Measurements from ENCODE around the gene MIA3. TPM values are rescaled to one million over a fixed set of nuclear protein-coding genes. Genes with fewer than 3 reads are reported as not detected.

MIA3 gene
- total RNA-seq, 1 donor from 2014 or later = 96.4 TPM

- H3K27me3 Mint-ChIP-seq (ENCODE audit: low read depth) = no peaks in the 10 kb centered on the region
- peaks cover 7% of the 10 kb centered on the region for H3K36me3 Mint-ChIP-seq (ENCODE audit: low read depth)
- peaks cover 18% of the 10 kb centered on the region for H3K4me1 Mint-ChIP-seq (ENCODE audit: low read depth)
- no peak overlapping the region for H3K4me3 Mint-ChIP-seq (ENCODE audit: unreplicated experiment)
- H3K27ac Mint-ChIP-seq (ENCODE audit: unreplicated experiment) = no peak overlapping the region
- H3K9me3 Mint-ChIP-seq (ENCODE audit: low read depth) = no peaks in the 10 kb centered on the region
- no peak for TF ChIP-seq CTCF (IDR thresholded peaks at IDR 0.05)
- DNase-seq (ENCODE audit: low spot score) = no peak
Observed at GRCh38 chr1:222694927-222695326, 77.0 kb downstream of the MIA3 start.

- no peak for DNase-seq (ENCODE audit: low spot score)
- Mint-ChIP-seq H3K4me3 (ENCODE audit: unreplicated experiment) (no peak overlapping the region), H3K36me3 (ENCODE audit: low read depth) (peaks cover 6% of the 10 kb centered on the region), H3K9me3 (ENCODE audit: low read depth) (no peaks in the 10 kb centered on the region), H3K27ac (ENCODE audit: unreplicated experiment) (no peak overlapping the region), H3K27me3 (ENCODE audit: low read depth) (no peaks in the 10 kb centered on the region), H3K4me1 (ENCODE audit: low read depth) (peaks cover 18% of the 10 kb centered on the region)
- no peak for TF ChIP-seq CTCF (IDR thresholded peaks at IDR 0.05)
Observed at GRCh38 chr1:222696741-222697140, 78.8 kb downstream of the MIA3 start.

DNA sequence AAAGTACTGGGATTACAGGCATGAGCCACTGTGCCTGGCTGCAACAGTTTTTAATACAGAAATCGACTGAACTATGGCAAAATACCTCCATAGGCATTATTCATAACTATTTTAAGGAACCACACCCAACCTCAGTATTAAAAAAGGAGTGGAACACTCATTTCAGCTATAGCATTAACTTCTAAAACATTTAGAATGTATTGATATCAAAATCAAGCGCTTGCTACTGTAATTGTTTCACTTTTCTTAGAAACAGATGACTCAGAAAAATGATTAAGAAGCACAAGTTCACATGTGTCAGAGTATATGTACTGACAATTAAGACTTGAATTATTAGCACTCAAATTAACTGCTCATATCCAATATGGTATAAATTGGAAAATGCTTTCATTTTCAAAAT is 79.3 kb downstream of the MIA3 start:
- Mint-ChIP-seq H3K4me1 (ENCODE audit: low read depth) (peaks cover 13% of the 10 kb centered on the region), H3K4me3 (ENCODE audit: unreplicated experiment) (no peak overlapping the region), H3K9me3 (ENCODE audit: low read depth) (no peaks in the 10 kb centered on the region), H3K27ac (ENCODE audit: unreplicated experiment) (peak overlapping the region; percentile 89), H3K36me3 (ENCODE audit: low read depth) (peaks cover 6% of the 10 kb centered on the region), H3K27me3 (ENCODE audit: low read depth) (no peaks in the 10 kb centered on the region)
- DNase-seq (ENCODE audit: low spot score) = no peak
- TF ChIP-seq CTCF (IDR thresholded peaks at IDR 0.05) = no peak

- DNase-seq (ENCODE audit: low spot score) = no peak
- Mint-ChIP-seq H3K4me1 (ENCODE audit: low read depth) (peaks cover 10% of the 10 kb centered on the region), H3K36me3 (ENCODE audit: low read depth) (peaks cover 8% of the 10 kb centered on the region), H3K27ac (ENCODE audit: unreplicated experiment) (peak overlapping the region; percentile 89), H3K27me3 (ENCODE audit: low read depth) (no peaks in the 10 kb centered on the region), H3K4me3 (ENCODE audit: unreplicated experiment) (no peak overlapping the region), H3K9me3 (ENCODE audit: low read depth) (no peaks in the 10 kb centered on the region)
- no peak for TF ChIP-seq CTCF (IDR thresholded peaks at IDR 0.05)
Observed at GRCh38 chr1:222697826-222698225, 79.9 kb downstream of the MIA3 start.

DNA sequence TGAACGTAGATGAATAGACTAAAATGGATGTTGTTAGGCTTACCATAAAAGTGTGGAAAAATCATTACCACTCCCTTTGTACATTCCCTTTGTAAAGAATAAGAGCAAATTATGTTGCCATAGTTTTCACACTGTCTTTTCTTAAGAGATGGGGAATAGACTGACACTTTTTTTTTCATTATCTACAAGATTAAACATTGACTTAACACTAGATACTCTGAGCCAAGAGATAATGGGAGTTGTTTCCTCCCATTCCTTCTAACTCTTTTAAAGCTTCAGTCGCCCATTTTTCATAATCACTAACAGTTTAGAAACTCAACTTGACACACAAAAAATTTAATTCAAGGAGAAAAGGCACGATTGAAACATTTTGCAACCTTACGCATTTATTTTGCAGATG is 84.3 kb downstream of the MIA3 start:
- peaks cover 11% of the 10 kb centered on the region for H3K36me3 Mint-ChIP-seq (ENCODE audit: low read depth)
- H3K4me3 Mint-ChIP-seq (ENCODE audit: unreplicated experiment) = no peak overlapping the region
- H3K4me1 Mint-ChIP-seq (ENCODE audit: low read depth) = peaks cover 14% of the 10 kb centered on the region
- H3K27ac Mint-ChIP-seq (ENCODE audit: unreplicated experiment) = no peak overlapping the region
- H3K9me3 Mint-ChIP-seq (ENCODE audit: low read depth) = peaks cover 11% of the 10 kb centered on the region
- no peak for TF ChIP-seq CTCF (IDR thresholded peaks at IDR 0.05)
- no peaks in the 10 kb centered on the region for H3K27me3 Mint-ChIP-seq (ENCODE audit: low read depth)
- DNase-seq (ENCODE audit: low spot score) = no peak
